Panc1 (cell line): ENCODE results near the gene MATN1. TPM values are rescaled to one million over a fixed set of nuclear protein-coding genes. Genes with fewer than 3 reads are reported as not detected.
A peak's percentile ranks its signal among the peaks of the same experiment; 100 is the strongest.

Source experiments
- ATAC-seq: fragments of 200-7000 bp; cut with Tn5 transposase; 2 replicates; pipeline ENCODE4 v1.9.1; 2020; ENCODE audit warnings: mild to moderate bottlenecking, moderate library complexity
- BruUV-seq: library from RNA; stranded (reverse); fragments of 400-500 nt; replicated peaks from 2 replicates; lab custom pipeline; 2021; lab: Mats Ljungman, UMichigan
- CTCF ChIA-PET: fragments of 300-600 bp; sonication (Branson Sonifier 250); formaldehyde crosslinking; loops from one replicate; lab custom pipeline; 2022; ENCODE audit warnings: antibody characterized with exemption; lab: Charles Lee
- POLR2A ChIA-PET: fragments of 300-600 bp; sonication (Branson Sonifier 250); formaldehyde crosslinking; loops from one replicate; lab custom pipeline; 2022; ENCODE audit warnings: antibody characterized with exemption; lab: Charles Lee
- DNase-seq: peaks from one replicate; pipeline ENCODE4 v3.0.0-alpha.2; 2010; ENCODE audit warnings: low read depth, low spot score
- H3K27ac ChIP-seq: 2 replicates; pipeline ENCODE4 v1.5.1; 2011; ENCODE audit warnings: mild to moderate bottlenecking, low read length, inconsistent platforms
- H3K27me3 ChIP-seq: fragments of 200-500 bp; sonication (Bioruptor generic); 2 replicates; pipeline ENCODE4 v1.6.0; 2014; ENCODE audit warnings: low read length, inconsistent platforms; ENCODE audit not compliant: control insufficient read depth, insufficient read depth
- H3K36me3 ChIP-seq: fragments of 200-500 bp; sonication (Bioruptor generic); 2 replicates; pipeline ENCODE4 v1.5.1; 2014; ENCODE audit warnings: inconsistent platforms, mild to moderate bottlenecking, low read length, moderate library complexity; ENCODE audit not compliant: control insufficient read depth, insufficient read depth
- H3K4me1 ChIP-seq: 2 replicates; pipeline ENCODE4 v1.5.1; 2011; ENCODE audit warnings: inconsistent platforms, mild to moderate bottlenecking, low read length, moderate library complexity; ENCODE audit not compliant: control insufficient read depth, insufficient read depth
- H3K4me3 ChIP-seq, 2 experiments: 2 replicates each; pipeline ENCODE4 v1.5.1; 2011 to 2012; ENCODE audit warnings: low read depth in 2 of 2, low read length in 2 of 2, mild to moderate bottlenecking in 2 of 2, inconsistent platforms in 1 of 2, moderate library complexity in 1 of 2
- H3K9me3 ChIP-seq: fragments of 200-500 bp; sonication (Bioruptor generic); 2 replicates; pipeline ENCODE4 v1.5.1; 2014; ENCODE audit warnings: low read depth, mild to moderate bottlenecking, inconsistent platforms, low read length, moderate library complexity; ENCODE audit not compliant: control insufficient read depth, insufficient read depth
- POLR2AphosphoS5 ChIP-seq: IDR thresholded peaks from 2 replicates; pipeline ENCODE4 v1.6.1; 2012; ENCODE audit warnings: mild to moderate bottlenecking, low read depth, low read length, moderate library complexity
- SIN3A ChIP-seq: IDR thresholded peaks from 2 replicates; pipeline ENCODE4 v1.6.1; 2012; ENCODE audit warnings: low read depth, mild to moderate bottlenecking, low read length, moderate library complexity, borderline replicate concordance; ENCODE audit not compliant: insufficient read depth
- in situ Hi-C: cut with HindIII; loops from 2 replicates; pipeline ENCODE4 v1.10.0; 2016; ENCODE audit warnings: low sequenced_read_pairs, low pct_unique_long_range_greater_than_20kb
- intact Hi-C: fragments of 100-400 bp; cut with micrococcal nuclease; formaldehyde crosslinking; loops from one replicate; pipeline ENCODE4 v1.10.0; 2022; ENCODE audit not compliant: unreplicated experiment
- total RNA-seq: library from RNA; stranded (reverse); gene quantifications from one replicate; pipeline ENCODE4 v1.2.1, GENCODE V29; 2021; ENCODE audit not compliant: unreplicated experiment
- TF ChIP-seq, protein P1 (sequence below): fragments of 450-650 bp; IDR thresholded peaks from 2 replicates; pipeline ENCODE4 v1.5.1; 2017; ENCODE audit warnings: mild to moderate bottlenecking

Gene MATN1
- total RNA-seq, 1 experiment from 2014 or later: 0.59 TPM

- no peaks in the 10 kb centered on the region for H3K9me3 ChIP-seq
- peaks cover 7% of the 10 kb centered on the region; the same call in 1 of the 2 replicates for H3K4me1 ChIP-seq
- no TSS peak for BruUV-seq
- H3K4me3 ChIP-seq: no peak overlapping the region
- in situ Hi-C loops: no loop called here
- TF ChIP-seq SIN3A: no peak
- intact Hi-C loops: no loop called here
- POLR2A ChIA-PET: no interaction called here
- no peak overlapping the region for H3K27ac ChIP-seq
- no peak for ATAC-seq
- DNase-seq: no peak
- no peaks in the 10 kb centered on the region for H3K36me3 ChIP-seq
- no peaks in the 10 kb centered on the region for H3K27me3 ChIP-seq
- CTCF ChIA-PET: no interaction called here
Observed at GRCh38 chr1:30715886-30716285, 7.5 kb downstream of the MATN1 start.

- intact Hi-C loops: no loop called here
- Histone ChIP-seq H3K4me3 (no peak overlapping the region), H3K36me3 (no peaks in the 10 kb centered on the region), H3K9me3 (no peaks in the 10 kb centered on the region), H3K27ac (no peak overlapping the region), H3K27me3 (no peaks in the 10 kb centered on the region), H3K4me1 (peaks cover 7% of the 10 kb centered on the region; the same call in 1 of the 2 replicates)
- no TSS peak for BruUV-seq
- POLR2A ChIA-PET: interaction anchor here (0.6 kb wide), 1 partner anchor 313 kb away, joined by 3 read pairs; no protein-coding TSS in a partner anchor
- CTCF ChIA-PET: no interaction called here
- no peak for DNase-seq
- ATAC-seq: no peak
- TF ChIP-seq SIN3A: no peak
- TF ChIP-seq, protein P1, sequence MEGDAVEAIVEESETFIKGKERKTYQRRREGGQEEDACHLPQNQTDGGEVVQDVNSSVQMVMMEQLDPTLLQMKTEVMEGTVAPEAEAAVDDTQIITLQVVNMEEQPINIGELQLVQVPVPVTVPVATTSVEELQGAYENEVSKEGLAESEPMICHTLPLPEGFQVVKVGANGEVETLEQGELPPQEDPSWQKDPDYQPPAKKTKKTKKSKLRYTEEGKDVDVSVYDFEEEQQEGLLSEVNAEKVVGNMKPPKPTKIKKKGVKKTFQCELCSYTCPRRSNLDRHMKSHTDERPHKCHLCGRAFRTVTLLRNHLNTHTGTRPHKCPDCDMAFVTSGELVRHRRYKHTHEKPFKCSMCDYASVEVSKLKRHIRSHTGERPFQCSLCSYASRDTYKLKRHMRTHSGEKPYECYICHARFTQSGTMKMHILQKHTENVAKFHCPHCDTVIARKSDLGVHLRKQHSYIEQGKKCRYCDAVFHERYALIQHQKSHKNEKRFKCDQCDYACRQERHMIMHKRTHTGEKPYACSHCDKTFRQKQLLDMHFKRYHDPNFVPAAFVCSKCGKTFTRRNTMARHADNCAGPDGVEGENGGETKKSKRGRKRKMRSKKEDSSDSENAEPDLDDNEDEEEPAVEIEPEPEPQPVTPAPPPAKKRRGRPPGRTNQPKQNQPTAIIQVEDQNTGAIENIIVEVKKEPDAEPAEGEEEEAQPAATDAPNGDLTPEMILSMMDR: peak; percentile 76
- in situ Hi-C loops: no loop called here
Observed at GRCh38 chr1:30715216-30715615, 8.2 kb downstream of the MATN1 start.

DNA sequence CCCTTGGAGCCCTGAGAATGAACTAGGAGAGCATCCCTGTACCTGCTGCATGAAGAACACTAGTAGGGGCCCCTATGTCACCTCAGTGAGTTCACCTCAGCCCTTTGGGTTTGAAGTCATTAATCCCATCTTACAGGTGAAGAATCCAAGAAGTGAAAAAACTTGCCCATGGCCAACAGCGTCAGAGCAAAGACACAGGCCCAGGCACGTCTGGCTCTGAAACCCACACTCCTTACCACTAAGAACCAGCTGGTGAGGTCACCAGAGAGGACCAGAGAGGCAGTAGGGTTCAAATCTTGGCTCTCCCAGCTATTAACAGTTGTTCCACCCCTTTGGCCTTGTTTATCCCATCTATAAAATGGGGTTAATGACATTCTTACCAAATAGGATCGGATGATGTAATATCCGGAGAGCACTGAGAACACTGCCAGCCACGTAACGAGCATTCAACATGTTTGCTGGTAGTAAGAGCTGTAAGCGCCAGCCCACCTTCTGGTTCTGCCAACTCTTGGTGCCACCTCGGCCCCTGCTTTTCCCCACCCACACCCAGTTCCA is 8.8 kb downstream of the MATN1 start:
- POLR2A ChIA-PET: interaction anchor here (0.6 kb wide), 1 partner anchor 313 kb away, joined by 3 read pairs; no protein-coding TSS in a partner anchor
- H3K36me3 ChIP-seq: no peaks in the 10 kb centered on the region

More for the DNA sequence above, 8.8 kb downstream of the MATN1 start:
- no TSS peak for BruUV-seq
- Histone ChIP-seq H3K9me3 (no peaks in the 10 kb centered on the region), H3K4me1 (peaks cover 6% of the 10 kb centered on the region; the same call in 1 of the 2 replicates), H3K27me3 (no peaks in the 10 kb centered on the region), H3K27ac (no peak overlapping the region), H3K4me3 (no peak overlapping the region)
- in situ Hi-C loops (no loop called here), intact Hi-C loops (no loop called here)
- no peak for ATAC-seq
- no peak for TF ChIP-seq SIN3A
- TF ChIP-seq, protein P1: no peak
- TF ChIP-seq POLR2AphosphoS5: no peak
- DNase-seq: no peak
- CTCF ChIA-PET: no interaction called here
